Activated CD8-positive, alpha-beta memory T cell treated with anti-CD3 and anti-CD28 coated beads, Interleukin-2, amount 50 U/mL, for 48 hours (primary cell): ENCODE measurements around the gene VSX2.
A peak's percentile ranks its signal among the peaks of the same experiment; 100 is the strongest.

Source experiments
- DNase-seq: peaks from one replicate; pipeline ENCODE4 v3.0.0-alpha.2; 2020

VSX2 gene

DNA sequence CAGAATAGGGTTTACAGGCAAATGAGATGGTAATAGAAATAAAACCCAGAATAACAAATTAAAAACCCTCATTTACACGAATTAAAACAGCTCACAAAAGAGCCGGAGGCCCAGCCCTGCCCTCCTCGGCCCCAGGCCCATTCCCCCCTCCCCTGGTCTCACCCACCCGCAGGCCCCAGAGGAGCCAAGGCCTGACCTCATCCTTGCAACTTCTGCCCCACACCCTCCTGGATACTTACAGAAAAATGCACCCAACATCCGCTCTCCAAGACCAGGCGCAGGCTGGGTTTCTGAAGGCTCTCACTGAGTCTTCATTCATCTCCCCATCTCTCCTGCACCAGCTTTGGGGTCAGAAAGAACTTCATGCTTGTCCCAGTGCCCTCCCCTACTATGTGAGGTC lies 16.2 kb upstream of the VSX2 start:
- no peak for DNase-seq

DNA sequence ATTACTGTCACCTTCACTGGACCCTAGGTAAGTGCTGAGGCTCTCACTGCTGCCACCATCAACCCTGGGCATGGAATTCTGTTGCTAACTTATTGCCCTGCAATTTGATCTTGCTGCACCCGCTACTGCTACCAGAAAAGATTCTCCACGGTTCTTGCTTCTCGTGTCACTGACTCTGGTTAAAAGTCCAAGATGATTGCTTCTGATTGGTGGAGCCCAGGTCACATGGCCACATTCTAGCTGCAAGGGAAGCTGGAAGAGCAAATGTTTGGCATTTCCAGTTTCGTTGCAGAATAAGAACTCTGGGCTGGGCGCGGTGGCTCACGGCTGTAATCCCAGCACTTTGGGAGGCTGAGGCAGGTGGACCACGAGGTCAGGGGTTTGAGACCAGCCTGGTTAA lies 7.5 kb upstream of the VSX2 start:
- no peak for DNase-seq

DNA sequence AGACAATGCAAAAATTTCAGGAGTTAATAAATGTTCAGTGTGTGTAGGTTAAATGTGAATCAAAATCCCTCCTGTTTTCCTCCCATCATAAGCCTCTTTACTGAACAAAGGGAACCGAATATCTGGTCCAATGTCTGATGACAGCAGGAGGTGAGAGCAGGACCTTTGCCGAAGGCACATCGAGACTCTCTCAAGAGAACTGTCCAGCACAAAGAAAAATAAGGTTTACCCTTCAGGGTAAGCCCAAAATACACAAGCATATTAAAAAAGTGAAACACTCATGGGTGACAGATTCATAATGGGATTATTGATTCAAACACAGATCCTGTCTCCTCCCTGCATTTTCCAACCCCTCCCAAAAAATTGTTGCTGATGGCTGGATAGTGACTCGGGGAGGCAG lies 4.2 kb upstream of the VSX2 start:
- DNase-seq, result no peak

DNA sequence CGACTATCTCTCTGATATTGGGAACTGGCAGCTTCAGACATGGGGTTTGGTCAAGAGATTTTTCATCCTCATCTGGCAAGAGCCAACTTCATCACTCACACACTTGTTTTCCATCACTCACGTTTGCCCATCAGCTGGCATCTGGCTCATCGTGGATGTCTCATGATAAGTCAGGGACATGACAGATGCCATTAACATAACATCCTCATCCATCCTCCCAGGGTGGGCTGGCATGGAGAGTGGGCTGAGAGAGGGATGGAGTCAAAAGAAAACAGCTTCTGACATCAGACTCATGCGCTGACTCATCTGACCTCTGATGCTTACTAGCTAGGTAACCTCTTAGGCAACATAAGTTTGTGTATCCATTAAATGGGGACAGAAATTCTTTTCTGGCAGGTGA lies 1.8 kb upstream of the VSX2 start:
- no peak for DNase-seq

DNA sequence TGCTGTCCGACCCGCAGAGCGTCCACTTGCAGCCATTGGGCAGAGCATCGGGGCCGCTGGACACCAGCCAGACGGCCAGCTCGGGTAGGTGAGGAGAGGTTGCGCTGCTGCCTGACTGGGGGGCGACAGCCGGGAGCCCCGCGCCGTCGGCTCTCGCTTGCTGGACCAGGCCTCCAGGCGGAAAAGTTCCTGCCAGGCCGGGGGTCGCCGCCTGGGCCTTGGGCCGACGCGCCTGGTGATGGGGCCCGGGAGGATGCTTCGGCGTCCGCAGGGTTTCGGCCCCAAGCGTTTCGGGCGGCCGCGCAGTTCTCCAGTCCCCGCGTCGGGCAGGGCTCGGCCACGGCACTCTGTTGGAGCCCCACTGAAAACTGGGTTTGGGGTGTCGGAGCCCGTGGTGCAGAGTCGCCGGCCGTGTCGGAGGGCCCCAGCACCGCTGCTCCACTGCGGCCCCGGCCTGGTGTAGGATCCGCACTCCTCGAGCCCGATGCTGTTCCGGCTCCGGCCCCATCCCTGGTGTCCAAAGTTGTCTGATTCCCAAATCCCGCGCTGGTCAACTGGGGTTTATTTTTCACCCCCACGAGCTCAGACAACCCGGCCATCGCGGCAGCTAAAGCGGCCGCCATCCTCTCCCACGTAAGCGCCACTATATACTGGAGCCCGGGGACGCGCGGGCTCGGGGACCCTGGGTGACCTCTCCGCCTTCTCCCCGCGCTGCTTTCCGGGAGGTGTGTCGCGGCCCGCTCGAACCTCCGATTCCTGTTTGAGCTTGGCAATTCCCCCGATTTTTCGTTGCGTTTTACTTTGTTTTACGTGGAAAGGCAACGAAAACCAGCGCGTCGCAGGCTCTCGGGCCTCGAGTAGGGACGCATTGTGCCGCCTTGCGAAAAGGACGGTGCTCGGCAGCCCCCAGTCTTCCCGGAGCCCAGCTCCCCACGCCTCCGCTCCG lies 872 bp downstream of the VSX2 start:
- no peak for DNase-seq

DNA sequence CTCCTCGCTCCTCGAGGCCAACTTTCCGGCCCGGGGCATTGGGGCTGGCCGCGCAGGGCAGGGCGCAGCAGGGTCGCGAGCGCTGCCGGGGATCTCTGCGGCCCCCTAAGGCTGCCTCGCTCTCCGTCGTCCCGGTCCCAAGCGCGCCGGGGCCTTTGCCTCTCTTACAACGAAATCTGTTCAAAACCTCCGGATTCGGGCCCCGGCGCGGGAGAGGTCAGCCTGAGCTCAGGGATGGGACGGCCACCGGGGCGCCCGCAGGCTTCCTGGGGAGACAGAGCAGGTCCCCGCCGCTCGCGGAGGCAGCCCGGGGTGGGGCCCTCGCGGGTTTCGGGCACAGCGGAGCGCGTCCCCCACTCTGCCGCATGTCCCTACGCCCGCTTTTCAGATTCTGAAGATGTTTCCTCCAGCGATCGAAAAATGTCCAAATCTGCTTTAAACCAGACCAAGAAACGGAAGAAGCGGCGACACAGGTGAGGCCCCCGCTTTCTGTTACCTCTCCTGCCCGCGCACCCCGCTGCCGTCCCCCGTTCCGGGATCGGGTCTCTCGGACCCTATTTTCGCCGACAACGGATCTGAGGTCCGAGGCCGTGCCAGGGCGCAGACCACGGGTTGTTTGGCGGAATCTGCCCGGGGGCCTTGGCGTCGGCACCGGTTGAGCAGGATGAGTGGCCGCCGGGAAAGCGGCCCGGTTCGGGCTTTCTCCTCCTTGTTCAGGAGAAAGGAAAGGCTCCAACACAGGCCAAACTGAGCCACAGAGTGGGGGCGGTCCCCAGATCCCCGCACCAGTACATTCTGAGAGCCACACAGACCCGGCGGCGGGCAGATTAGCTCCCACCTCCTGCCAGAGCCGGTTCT lies 1.8 kb downstream of the VSX2 start:
- DNase-seq, result no peak

DNA sequence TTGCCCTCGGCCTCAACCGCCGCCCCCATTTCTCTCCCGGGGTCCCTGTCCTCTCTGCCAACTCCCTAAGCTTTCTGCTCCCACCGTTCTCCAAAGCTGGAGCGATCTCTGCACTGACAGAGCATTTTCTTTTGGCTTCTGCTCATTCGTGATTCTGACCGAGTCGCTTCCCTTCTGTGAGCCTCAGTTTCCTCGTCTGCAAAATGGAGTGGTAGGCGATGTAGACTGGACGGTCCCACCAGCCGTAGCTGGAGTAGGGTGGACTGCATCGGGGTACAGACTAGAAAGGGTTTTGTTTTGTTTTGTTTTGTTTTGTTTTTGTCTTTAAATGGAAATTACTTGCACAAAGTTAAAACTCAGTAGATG lies 2.4 kb downstream of the VSX2 start:
- DNase-seq, result no peak

DNA sequence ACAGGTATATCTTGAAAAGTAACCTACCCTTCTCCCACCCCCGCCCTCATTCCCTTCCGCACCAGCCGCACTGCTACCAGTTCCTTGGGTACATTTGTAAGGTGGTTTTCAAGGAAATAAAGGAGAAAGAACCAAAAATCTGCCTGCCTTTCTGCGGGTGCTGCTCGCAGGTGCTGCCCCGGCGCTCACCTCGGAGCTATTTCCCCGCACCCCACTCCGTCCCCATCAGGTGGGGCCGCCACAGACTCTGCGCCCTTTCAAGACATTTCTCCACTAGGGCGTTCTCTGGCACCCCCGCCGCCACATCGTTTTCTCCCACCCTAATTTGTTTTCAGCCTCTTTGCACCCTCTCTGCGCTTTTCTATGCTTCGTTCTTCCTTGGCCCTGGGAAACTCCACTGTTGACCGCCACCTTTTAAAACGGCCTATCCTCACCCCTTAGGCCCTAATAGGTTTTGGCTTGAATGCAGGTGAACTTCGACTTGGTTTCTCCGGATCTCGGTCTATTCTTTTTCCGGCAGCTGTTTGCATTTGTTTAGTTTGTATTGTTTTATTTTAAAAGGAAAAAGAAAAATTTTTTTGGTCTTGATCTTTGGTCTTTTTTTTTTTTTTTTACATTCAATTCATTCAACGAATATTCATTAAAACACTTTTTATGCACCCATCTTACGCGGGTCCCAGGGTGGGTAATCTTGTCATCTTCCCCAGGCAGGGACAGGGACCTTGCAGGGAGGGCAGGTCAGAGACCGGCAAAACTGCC lies 3.0 kb downstream of the VSX2 start:
- DNase-seq, result no peak

DNA sequence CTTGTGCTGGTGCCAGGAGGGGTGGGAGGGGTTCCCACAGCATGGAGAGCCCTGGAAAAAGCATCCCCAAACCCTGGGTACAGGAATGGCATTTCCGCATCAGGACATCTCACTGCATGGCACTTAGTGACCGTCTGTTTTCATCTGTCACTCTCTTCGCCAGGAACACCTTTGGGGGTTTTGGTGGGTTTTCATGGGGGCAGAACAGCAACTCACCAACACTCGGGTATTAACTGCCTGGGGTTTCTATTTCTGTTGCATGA lies 3.5 kb downstream of the VSX2 start:
- no peak for DNase-seq

DNA sequence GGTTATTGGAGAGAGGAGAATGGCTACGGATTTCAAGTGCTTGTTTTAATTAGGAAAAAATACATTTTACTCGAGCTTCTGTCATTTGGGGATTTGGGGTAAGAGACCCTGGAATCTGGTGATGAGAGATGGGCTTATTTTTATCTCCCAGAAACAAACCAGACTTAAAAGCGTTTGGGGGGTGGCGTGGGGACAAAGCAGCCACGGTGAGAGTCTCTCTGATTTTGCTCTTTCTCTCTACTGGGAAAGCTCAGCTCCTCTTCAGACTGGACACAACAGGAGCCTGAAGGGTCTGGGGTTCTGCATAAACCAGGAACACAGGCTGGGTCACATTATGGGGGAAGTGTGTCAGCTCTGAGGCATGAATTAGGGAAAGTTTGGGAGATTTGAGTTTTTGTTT lies 3.8 kb downstream of the VSX2 start:
- DNase-seq, result no peak

DNA sequence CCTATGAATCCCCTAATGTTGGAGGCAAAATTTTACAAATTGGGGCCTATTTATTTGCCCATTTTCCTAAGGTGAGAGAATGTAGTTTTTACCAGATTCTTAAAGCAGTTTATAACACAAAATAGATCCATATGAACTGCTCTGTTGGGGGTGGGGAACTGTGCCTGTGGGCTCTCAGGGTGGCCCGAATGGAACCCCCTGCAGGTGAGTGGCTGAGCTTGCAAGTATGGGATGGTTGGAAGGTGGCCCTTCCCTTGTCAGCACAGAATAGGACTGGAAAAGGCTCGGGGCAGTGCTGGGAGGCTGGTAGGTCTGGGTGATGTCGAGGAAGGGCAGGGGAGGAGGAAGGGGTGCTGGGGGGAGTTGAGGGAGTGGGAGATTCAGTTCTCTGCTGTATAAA lies 4.9 kb downstream of the VSX2 start:
- DNase-seq, result no peak

DNA sequence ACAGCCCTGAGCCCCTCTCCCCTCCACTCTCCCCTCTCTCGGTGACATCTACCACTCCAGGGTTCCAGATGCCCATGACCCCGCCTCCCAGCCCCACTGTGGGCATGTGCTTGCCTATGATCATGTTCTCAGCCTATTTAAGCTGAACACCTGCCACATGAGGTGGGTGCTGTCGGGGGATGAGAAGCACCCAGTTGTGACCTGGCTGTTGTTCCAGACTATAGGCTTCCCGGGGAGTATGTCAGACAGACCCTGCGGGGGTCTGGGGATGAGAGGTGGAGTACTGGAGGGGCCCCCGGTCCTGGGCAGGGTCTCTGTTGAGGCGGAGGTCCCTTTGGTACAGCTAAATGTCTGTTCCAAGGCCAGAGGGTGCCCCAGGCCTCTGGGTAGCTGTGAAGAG lies 6.0 kb downstream of the VSX2 start:
- no peak for DNase-seq

DNA sequence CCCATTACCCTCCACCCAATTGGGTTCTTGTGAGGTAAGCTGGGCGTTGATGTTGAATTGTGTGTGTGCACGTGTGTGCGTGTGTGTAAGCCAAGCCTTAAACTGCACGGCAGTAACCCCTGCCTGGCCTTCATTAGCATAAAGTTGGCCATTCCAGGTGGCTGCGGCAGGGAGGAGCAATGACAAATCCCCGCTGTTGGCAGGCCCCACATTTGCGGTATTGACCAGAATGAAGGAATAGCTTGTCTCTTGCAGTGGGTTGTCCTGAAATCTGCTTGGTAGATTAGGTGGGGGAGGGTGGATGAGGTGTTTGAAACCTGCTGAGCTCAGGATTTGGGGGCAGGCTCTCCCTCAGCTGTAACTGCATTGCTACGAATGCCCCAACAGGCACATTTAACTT lies 7.3 kb downstream of the VSX2 start:
- no peak for DNase-seq

DNA sequence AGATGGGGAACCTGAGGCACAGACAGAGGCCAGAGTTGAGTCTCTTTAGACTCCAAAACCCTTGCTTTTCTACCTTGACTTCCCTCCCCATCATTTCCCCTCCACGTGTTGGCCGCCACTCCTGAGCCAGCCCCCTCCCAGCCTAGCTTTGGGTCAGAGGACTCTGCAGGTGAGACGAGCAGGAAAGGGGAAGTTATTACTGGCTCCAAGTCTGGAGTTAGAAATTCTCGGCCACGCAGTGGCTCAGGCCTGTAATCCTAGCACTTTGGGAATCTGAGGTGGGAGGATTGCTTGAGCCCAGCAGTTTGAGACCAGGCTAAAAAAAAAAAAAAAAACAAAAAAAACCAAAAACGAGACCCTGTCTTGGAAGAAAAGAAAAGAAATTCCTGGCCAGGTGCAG lies 8.8 kb downstream of the VSX2 start:
- no peak for DNase-seq

DNA sequence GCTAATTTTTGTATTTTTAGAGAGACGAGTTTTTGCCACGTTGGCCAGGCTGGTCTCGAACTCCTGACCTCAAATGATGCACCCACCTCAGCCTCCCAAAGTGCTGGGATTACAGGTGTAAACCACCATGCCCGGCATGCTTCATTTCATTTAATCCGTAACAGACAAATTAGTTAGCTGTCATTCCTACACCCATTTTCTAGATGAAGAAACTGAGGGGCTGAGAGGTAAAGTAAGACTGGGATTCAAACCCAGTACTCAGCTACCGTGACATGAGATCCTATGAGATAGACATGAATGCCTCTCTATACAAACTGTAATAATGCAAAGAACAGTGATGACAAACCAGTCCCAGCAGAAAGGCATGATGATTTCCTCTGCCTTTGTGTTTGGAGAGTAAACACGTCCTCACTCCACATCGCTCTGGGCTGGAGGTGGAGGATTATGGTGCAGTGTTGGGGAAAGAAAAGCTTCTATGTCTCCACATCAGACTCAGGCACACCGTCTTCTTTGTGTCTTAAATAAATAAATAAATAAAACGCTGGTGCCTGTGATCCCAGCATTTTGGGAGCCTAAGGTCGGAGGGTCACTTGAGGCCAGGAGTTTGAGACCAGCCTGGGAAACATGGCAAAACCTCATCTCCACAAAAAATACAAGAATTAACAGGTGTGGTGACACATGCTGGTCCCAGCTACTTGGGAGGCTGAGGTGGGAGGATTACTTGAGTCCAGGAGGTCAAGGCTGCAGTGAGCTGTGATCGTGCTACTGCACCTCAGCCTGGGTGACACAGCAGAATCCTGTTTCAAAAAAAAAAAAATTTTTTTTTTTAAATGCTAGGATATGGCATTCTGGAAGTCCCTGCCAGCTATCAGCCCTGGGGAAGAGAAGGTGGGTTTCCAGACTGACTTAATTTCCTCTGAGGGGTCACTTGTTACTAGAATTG lies 10.5 kb downstream of the VSX2 start:
- DNase-seq, result no peak

DNA sequence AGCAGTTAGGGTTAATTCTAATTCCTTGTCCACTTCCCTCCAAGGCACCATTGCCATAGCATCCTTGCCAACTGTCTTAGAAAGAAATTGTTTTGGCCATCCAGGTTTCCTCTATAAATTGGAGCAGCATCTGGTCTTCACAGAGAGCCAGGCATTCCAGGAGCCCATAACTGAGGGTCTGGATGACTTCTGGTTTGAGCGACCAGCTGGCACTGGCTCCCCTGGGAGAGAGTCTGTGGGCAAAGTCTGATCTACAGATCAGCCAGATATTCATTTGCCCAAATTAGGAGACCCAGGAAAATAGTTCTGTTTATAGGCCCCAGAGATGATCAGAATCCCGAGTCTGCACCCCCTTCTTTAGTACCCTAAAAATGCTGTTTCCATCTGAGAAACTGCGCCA lies 16.0 kb downstream of the VSX2 start:
- no peak for DNase-seq

DNA sequence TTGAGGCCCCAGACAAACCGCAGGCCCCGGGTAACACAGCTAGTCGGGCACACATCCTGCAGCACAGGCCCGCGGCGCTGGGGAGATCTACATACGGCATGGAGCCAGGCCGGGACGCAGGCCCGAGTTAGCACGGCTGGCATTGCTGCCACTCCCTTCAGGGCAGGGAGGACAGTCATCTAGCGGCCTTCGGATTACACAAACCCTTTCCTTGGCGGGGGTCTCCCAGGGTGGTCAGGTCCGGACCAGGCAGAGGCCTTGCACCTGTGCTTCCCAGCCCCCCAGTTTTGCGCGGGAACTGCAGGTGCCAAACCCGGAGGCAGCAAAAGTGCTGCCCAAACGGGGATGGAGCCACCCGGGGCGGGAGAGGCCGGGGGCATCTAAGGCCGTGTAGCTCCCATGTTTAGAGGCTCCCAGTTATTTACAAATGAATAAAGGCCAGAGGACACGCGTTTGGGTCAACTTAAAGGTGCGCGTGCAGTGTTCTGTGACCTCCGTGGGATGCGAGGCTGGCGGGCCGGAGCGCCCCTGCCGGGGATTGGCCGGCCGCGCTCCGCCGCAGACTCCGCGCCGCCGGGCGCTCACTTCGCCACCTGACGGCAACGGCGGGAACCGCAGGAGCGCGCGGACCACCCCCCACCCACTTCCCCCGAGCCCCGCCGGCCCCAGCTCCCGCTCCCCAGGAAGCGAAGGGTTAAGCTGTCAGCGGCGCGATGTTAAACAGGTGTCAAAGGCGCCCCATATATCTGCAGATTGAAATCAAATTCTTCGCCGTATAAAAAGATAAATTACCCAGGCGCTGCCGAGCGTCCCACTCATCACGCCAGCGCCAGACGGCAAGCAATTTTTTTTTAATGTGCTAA lies 18.1 kb downstream of the VSX2 start:
- peak; percentile 88 for DNase-seq

DNA sequence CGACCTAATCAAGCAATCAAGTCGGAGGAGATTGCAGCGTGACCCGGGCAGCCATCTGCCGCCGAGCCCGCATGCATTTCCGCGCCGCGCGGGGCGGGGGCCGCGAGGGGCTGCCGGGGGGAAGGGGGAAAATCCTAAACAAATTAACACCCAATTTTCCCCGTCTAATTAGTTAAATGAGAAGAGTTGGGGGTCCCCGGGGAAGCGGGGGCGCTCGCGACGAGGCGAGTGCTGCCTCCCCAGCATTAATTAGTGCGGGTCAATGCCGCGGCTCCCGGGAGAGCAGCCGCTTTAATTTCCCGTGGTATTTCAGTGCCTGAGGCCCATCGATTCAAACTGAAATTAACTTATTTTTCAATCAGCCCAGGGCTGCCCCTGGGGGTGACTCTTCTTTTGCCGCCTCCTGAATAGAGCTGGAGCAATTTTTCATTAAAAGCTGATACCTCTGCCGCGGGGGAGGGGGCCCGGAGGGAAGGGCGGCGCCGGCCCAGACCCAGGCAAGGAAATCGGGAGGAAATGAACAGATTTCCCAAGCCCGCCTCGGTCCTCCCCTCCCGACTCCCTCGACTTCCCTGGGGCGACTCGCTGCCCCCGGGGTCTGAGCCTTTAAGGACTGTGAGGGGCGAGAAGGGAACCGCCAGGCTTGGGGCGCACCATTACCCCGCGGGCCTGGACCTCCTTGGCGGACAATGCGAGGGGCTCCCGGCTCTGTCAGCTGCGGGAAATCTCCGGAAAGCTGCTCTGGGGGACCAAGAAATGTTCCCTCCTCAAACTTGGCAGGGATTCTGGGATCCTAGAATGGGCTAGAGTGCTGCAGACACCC lies 18.9 kb downstream of the VSX2 start:
- DNase-seq, result no peak

DNA sequence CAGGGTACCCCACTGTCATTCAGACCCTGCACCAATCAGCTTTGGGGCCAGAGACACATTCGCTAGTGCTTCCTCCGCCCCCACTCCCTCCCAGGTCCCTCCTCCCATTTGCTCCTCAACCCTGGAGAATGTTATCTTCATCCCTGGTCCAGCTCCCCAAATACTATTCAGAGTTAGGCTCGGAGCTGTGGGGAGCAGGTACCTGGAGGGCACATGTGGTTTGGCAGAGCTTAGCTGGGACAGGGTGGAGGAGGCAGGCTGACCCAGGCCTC lies 19.5 kb downstream of the VSX2 start:
- DNase-seq, result no peak

DNA sequence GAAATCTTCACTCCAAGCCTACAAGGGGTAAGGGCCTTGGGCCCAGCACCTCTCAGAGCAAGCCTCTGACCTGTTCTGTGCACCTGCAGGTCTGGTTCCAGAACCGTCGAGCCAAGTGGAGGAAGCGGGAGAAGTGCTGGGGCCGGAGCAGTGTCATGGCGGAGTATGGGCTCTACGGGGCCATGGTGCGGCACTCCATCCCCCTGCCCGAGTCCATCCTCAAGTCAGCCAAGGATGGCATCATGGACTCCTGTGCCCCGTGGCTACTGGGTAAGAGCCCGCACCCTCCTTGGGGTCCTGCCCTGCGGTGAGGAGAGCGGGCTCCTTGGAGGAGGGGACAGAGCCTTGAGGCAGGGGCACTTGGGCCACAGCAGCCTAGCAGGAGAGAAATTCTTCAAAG lies 20.3 kb downstream of the VSX2 start:
- no peak for DNase-seq
